ENCODE measurements around the gene ARIH2.

Gene ARIH2

GRCh38 chr3:49026536-49026935 is 107.9 kb downstream of the ARIH2 start:
- TF ChIP-seq CTCF (IDR thresholded peaks at IDR 0.05; ENCODE audit: extremely low read depth, insufficient read depth, missing control alignments), result no peak
- no peak for DNase-seq (ENCODE audit: low spot score)
- in situ Hi-C loops (cut with MboI; ENCODE audit: low pct_unique_long_range_greater_than_20kb, low sequenced_read_pairs, unreplicated experiment), result no loop called here

- in situ Hi-C loops (cut with MboI; ENCODE audit: low pct_unique_long_range_greater_than_20kb, low sequenced_read_pairs, unreplicated experiment), result no loop called here
- TF ChIP-seq CTCF (IDR thresholded peaks at IDR 0.05; ENCODE audit: extremely low read depth, insufficient read depth, missing control alignments), result no peak
- no peak for DNase-seq (ENCODE audit: low spot score)
These were observed 109.0 kb downstream of the ARIH2 start for GRCh38 chr3:49027634-49028033.

- in situ Hi-C loops (cut with MboI; ENCODE audit: low pct_unique_long_range_greater_than_20kb, low sequenced_read_pairs, unreplicated experiment), result no loop called here
- DNase-seq (ENCODE audit: low spot score), result no peak
These were observed 109.6 kb downstream of the ARIH2 start for GRCh38 chr3:49028298-49028672.

DNA sequence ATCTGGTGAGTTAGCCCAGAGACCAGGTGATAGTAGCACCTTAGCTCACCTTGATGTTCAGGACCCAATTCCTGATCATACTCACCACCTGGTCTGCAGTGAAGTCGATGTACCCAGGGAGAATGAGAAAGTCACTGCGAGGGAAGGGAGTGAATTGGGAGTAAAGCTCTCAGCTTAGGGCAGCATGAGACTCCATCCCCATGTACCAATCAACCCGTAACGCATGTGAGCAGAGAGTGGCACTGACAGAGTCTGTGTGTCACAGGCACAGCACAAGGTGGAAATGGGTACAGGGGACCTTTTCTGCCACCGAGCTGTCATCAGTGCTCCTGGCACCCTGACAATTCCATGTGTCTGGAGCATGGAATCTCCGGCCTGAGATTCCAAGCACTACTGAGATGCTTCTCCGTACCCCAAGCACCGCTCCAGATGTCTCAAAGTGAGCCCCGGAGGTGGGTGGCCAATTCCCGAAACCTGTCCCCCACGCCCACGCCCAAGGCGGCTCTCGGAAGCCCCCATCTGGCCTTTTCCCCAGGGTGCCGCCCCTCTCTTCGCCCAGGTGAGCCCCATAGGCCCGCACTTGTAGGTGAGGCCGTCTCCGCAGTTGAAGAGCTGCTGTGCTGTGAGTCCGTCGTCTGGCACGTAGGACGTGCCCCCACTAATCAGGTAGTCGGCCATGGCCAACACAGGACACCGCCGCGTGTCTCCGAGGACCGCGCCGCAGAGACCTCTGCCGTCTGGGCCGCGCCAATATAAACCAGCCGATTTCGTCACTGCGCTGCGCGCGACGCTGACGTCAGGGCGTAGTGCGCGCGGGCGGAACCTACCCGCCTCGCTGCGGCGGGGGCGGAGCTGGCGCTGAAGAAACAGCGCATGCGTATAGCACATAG is 110.3 kb downstream of the ARIH2 start, which contains the start of gene IMPDH2:
Gene IMPDH2 (minus strand): TSS at position 726 of the 890 bp plus-strand sequence. CDS start 48 bp downstream, at position 678.
- in situ Hi-C loops (cut with MboI; ENCODE audit: low pct_unique_long_range_greater_than_20kb, low sequenced_read_pairs, unreplicated experiment), result no loop called here
- TF ChIP-seq CTCF (IDR thresholded peaks at IDR 0.05; ENCODE audit: extremely low read depth, insufficient read depth, missing control alignments), result peak; percentile 23
- DNase-seq (ENCODE audit: low spot score), result peak; percentile 88

More at GRCh38 chr3:49028298-49028672, 109.6 kb downstream of the ARIH2 start:
- no peak for TF ChIP-seq CTCF (IDR thresholded peaks at IDR 0.05; ENCODE audit: extremely low read depth, insufficient read depth, missing control alignments)

DNA sequence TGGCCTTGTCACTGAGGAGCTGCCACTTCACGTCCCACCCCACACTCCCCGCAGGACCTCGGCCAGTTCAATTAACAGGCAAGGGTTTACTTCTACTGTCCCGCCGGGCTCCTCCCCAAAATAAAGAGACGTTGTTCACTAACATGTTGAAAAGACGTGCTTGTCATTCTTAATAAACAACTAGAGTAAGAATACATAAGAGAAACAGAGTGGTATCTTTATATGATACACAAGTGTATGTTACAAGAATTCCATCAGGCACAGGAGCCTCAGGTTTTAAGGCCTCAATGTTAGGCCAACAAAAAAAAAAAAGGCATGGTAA is 110.9 kb downstream of the ARIH2 start:
- no peak for DNase-seq (ENCODE audit: low spot score)
- in situ Hi-C loops (cut with MboI; ENCODE audit: low pct_unique_long_range_greater_than_20kb, low sequenced_read_pairs, unreplicated experiment), result no loop called here

DNA sequence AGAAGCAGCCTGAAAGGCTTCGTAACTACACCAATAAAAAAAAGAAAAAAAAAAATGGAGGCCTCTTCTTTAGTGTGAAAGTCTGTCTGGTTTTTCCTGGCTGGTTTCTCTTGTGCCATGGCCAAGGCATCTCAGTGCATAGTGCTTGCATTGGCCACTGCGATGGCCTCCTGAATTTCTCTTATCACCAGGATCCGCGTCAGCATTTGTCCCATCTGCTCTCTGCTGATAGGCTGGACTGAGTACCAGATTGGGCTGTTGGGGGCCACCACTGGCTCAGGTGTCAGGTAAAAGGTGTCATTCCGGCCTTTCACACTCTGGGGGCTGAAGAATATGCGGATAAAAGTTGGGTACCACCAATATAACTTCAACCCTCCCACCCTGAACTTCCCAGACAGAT is 111.7 kb downstream of the ARIH2 start:
- in situ Hi-C loops (cut with MboI; ENCODE audit: low pct_unique_long_range_greater_than_20kb, low sequenced_read_pairs, unreplicated experiment), result no loop called here
- no peak for DNase-seq (ENCODE audit: low spot score)

More for the DNA sequence above, 110.9 kb downstream of the ARIH2 start:
- TF ChIP-seq CTCF (IDR thresholded peaks at IDR 0.05; ENCODE audit: extremely low read depth, insufficient read depth, missing control alignments), result no peak

More for the DNA sequence above, 111.7 kb downstream of the ARIH2 start:
- TF ChIP-seq CTCF (IDR thresholded peaks at IDR 0.05; ENCODE audit: extremely low read depth, insufficient read depth, missing control alignments), result no peak
